ENCODE data around the gene FLNA.

FLNA gene

GRCh38 chrX:154378059-154378798 lies 3.8 kb upstream of the FLNA start:
- DNase-seq (ENCODE audit: low read depth): peak; percentile 35

GRCh38 chrX:154376774-154377173 lies 2.3 kb upstream of the FLNA start:
- no peak for DNase-seq (ENCODE audit: low read depth)

- DNase-seq (ENCODE audit: low read depth): no peak
Observed at GRCh38 chrX:154375156-154375504, 696 bp upstream of the FLNA start.

- DNase-seq (ENCODE audit: low read depth): peak; percentile 37
Observed at GRCh38 chrX:154373340-154374306, 811 bp downstream of the FLNA start.

- no peak for DNase-seq (ENCODE audit: low read depth)
Observed at GRCh38 chrX:154372612-154373022, 1.8 kb downstream of the FLNA start.

GRCh38 chrX:154371789-154372300 lies 2.6 kb downstream of the FLNA start:
- DNase-seq (ENCODE audit: low read depth): no peak

- DNase-seq (ENCODE audit: low read depth): peak; percentile 87
Observed at GRCh38 chrX:154371017-154371788, 3.2 kb downstream of the FLNA start.

GRCh38 chrX:154370300-154371016 lies 4.0 kb downstream of the FLNA start:
- DNase-seq (ENCODE audit: low read depth): no peak

GRCh38 chrX:154369449-154370299 lies 4.8 kb downstream of the FLNA start:
- peak; percentile 96 for DNase-seq (ENCODE audit: low read depth)

GRCh38 chrX:154368630-154369448 lies 5.6 kb downstream of the FLNA start:
- peak; percentile 93 for DNase-seq (ENCODE audit: low read depth)

- no peak for DNase-seq (ENCODE audit: low read depth)
Observed at GRCh38 chrX:154367474-154368308, 6.7 kb downstream of the FLNA start.

GRCh38 chrX:154366666-154367055 lies 7.8 kb downstream of the FLNA start:
- DNase-seq (ENCODE audit: low read depth): no peak

- no peak for DNase-seq (ENCODE audit: low read depth)
Observed at GRCh38 chrX:154365997-154366665, 8.3 kb downstream of the FLNA start.

GRCh38 chrX:154365052-154365600 lies 9.3 kb downstream of the FLNA start:
- DNase-seq (ENCODE audit: low read depth): no peak

- no peak for DNase-seq (ENCODE audit: low read depth)
Observed at GRCh38 chrX:154363706-154364439, 10.6 kb downstream of the FLNA start.

GRCh38 chrX:154362085-154362742 lies 12.2 kb downstream of the FLNA start:
- no peak for DNase-seq (ENCODE audit: low read depth)

Measured in amniotic epithelial cell (primary cell).